GM23248 (cell line): ENCODE data around the gene CDR2.

Experiments used
- EZH2 ChIP-seq: fragments of 200-600 bp; sonication (generic); IDR thresholded peaks from 2 replicates; pipeline ENCODE4 v1.6.1; 2018; ENCODE audit warnings: antibody characterized with exemption, mild to moderate bottlenecking; ENCODE audit not compliant: insufficient read depth, poor library complexity, severe bottlenecking
- EZH2phosphoT487 ChIP-seq: fragments of 200-600 bp; sonication (generic); IDR thresholded peaks from 2 replicates; pipeline ENCODE4 v1.6.1; 2018; ENCODE audit warnings: antibody characterized with exemption, moderate library complexity, mild to moderate bottlenecking, low read depth; ENCODE audit not compliant: insufficient read depth

- TF ChIP-seq EZH2 (no peak), EZH2phosphoT487 (no peak)
Measured at GRCh38 chr16:22383827-22384226, 9.4 kb upstream of the CDR2 start.
